ENCODE data around the gene POLA2.

Gene POLA2

DNA sequence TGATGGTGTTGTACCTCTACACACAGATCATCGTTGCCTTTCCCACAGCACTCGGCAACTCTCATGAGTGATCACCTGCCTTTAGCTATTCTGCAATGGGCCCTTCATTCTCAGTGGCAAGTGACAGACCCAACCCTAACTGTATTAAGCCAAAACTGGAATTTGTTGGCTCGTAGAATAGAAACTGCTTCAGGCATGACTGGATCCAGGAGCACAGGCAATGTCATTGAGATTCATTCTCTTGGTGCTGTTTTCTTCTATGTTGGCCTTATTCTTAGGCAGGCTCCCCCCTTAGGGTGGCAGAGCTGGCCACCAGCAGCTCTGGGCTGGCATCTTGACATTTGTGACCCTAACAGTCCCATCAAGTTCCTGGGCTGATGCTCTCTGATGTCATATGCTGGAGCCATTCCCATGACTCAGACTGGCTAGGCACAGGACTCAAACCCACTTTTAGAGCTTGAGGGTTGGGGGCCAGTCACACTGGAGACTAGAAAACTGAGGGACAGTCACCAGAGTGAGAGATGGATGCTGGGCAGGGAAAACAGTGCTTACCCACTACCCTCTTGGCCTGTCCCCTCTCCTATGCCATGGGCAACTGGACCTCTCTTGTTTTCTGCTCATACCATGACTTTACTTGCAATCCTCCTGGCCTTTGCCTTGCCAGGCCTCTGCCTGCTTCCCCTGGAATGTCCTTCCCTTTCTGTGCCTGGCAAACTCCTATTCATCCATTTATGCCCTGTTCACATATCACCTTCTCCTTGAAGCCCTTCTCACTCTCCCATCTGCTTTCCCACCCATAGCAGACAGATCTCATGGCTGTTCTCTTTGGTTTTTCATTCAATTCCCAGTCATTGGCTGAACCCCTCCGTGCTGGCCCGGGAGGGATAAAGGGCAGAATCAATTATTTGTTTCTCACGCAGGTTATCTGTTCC, 45.8 kb downstream of the POLA2 start:
- DNase-seq (ENCODE audit: low read depth, low spot score): no peak

DNA sequence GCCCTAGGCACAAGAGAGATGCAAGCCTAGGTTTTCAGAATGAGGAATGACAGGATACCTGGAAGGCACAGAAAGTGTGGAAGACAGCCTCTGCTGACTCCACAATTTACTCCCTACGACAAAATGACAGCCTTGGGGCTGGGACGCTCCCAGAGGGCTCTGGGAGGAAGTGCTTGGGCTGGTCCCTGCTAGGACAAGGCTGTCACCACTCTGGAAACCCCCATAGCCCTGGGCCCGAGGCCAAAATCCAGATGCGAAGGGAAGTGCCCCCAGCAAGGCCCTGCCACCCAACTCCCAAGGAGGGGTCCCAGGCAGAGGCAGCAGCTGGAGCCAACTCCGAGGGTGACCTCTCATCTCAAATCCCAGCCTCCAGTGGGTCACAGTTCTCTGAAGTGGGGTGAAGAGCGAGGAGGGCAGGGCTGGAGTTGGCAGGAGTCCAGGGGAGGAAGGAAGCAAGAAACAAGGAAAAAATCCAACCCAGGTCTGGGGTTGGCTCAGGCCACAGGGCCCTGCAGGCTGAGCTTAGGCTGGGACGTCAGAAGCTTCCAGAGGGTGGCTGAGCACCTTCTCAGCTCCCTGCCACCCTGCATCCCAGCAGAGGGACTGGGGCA, 46.6 kb downstream of the POLA2 start:
- DNase-seq (ENCODE audit: low read depth, low spot score): no peak

DNA sequence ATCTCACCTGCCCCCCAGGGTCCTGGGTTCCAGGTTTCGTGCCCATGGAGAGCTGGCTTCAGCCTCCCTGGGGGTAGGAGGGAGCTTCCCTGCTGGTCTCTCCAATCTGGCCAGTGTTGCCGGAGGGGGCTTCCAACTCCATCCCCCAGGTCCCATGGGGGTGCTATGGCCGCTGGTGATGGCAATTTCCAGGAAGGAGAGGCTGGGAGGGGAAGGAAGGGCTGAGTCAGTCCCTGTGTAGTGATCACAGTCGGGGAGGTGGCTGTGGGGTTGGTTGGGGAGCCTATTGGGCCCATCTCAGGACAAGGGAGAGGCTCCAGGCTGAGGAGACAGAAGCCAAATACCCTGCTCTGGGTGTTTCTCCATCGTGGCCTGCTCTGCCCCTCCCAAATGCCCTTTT, 47.2 kb downstream of the POLA2 start:
- no peak for DNase-seq (ENCODE audit: low read depth, low spot score)

DNA sequence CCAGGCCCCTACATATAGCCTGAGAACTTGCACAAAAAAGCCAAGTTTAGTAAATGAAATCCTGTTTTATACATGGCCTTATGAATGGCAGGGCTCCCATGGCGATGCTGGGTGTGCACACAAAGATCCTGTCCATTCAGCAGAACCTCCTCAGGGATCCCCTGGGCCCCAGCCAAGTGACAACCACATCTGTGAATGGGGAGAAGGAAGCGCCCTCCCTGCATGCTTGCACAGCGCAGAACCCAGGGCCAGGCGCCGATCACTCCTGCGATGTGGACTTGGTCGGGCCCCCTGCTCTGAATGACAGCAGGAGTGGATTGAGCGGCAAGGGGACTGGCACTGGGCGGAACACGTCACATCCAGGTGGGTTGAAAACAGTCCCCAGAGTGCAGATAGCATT, 48.5 kb downstream of the POLA2 start:
- no peak for DNase-seq (ENCODE audit: low read depth, low spot score)

DNA sequence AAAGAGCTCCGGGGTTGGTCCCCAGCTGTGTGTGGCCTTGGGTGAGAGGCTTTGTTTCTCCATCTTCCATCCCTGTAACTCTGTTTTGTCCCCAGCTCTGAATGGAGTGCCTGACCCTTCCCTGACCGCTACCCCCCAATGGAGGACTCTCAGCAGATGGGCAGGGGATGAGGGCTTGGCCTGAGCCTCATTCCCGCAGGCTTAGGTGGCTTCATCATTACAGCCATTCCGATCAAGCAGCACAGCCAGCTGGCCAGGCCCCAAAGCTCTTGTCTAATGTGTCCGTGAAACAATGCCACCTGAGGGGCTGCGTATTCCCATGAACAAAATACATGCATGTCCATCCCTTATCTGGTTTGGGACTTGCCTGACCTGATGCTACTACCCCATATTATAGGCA, 49.0 kb downstream of the POLA2 start:
- DNase-seq (ENCODE audit: low read depth, low spot score): no peak

DNA sequence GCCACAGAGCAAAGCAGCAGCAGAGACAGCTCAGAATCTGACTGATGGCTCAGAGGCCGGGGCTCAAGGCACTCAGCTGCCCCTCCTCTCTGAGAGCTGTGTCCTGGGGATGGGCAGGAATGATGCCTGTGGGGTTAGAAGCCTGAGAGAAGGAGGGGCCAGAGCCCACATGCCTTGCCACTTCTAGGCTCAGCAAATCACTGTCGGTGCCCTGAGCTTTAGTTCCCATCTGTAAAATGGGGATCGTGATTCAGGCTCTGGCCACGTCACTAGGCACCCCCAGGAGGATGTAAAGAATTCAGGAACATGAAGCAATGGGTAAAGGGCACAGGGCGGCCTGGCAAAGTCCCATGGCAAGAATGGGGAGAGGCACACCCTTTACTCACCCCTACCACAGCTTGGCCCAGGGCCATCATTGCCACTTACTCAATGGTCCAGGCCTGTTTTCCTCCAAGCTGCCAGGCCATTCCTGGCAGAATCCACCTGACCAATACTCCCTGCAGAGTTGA, 49.5 kb downstream of the POLA2 start:
- no peak for DNase-seq (ENCODE audit: low read depth, low spot score)

DNA sequence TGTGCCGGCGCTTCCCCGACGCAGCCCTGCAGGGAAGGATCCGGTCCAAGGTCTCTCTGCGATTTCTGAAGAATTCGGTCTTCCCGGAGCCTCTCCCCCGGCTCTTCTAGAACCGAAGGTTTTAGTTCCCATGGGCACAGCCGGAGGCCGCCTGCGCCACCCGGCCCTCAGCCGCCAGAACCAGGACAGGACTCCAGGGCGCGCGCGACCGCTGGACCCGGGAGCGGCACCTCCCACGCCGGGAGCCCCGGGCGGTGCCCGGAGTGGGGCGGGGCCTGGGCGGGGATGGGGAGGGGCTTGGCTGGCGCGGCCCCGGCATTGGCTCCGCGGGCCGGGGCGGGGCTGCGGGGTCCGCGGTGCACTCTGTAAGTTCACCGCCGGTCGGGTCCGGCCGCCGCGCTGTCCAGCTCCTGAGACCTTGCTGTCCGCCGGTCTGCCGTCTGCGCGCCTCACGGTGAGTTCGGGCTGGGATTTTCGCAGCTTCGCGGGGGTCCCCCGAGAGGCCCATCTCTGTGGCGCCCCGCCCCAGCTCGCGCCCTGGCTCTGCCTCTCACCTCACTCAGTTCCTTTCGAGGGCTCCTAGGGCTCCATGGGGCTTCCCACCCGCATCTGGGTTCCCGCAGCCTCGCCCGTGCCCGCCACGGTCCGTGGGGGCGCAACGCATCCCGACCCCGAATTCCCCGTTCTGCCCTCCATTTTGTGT, 52.9 kb downstream of the POLA2 start, which contains the start of gene CDC42EP2:
Gene CDC42EP2, plus strand, starts transcription at position 366 of the 703 bp plus-strand sequence. CDS start 6,033 bp downstream, outside the sequence.
- no peak for DNase-seq (ENCODE audit: low read depth, low spot score)

DNA sequence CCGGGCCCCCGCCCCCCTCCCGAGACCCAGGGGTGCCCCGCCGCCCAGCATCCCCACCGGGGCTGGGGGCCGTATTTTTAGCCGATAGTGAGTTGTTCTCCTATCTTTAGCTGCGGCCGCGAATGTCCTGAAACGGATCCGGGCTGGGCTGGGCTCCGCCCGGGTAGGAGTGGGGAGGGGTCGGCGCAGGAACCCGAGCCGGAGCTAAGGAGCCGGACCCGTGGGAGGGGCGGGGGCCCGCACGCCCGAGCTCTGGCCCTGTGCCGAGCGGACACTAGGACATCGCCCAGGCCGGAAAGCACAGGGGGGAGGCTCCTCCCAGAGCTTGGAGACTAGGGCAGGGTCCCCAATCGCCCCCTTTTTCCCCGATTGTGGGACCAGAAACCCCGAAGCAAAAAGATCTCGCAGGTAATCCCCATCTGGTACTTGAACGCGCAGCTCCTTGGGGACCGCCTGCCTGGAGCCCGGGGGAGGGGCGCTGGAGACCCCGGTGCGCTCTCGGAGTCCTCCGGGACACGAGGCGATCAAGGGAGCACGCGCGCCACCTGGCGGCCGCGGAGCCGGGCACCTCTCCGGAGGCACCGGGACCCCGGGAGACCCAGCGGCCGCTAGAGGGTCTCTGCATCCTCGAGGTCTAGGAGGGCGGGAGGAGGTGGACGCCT, 53.6 kb downstream of the POLA2 start:
- no peak for DNase-seq (ENCODE audit: low read depth, low spot score)

DNA sequence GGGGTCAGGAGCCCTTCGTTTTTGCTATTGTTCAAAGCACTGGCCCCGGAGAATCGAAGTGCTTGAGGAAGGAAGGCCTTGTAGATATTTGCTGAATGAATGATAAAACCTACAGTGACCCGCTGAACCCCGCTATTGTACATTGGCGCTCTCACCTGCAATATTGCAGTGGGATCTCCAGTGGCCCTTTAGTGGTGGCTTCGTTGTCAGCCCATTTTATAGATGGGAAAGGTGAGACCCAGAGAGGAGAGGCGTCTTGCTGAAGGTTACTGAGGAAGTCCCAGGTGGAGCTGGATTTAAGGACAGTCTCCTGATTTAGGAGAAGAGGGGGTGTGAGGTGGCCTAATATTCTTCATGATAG, 54.1 kb downstream of the POLA2 start:
- DNase-seq (ENCODE audit: low read depth, low spot score): no peak

DNA sequence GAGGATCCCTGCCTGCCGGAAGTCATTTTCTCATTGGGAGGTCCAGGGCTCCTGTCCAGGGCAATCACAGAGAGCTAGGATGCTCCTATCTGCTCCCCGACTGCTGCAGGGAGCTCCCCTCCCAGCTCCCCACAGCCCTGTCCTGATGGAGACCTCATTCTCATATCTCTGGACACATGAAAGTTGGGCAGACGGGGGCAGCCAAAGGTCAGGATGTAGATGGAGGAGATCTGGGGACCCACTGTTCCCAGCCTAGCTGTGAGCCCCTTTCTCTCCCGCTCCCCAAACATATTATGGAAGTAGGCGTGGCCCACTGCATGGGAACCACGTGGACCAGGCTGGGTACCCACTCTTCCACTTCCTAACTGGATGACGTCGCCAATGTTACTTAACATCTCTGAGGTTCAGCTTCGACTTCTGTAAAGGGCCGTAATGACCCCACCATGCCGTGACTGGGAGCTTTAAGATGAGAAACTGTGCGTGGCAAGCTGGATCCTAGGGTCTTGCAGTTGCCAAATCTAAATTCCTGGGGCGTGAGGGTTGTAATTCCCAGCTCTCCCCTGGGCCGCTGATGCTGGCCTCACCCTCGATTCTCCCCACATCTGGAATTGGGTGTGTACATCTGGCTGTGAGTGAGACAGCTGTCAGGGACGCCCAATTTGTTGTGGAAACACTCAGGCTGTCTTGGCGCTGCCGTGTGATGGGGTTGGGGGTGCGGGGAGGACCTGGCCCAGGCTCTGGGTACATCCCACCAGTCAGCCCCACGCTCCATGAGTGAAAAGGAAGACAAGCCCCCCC, 54.7 kb downstream of the POLA2 start:
- DNase-seq (ENCODE audit: low read depth, low spot score): no peak

DNA sequence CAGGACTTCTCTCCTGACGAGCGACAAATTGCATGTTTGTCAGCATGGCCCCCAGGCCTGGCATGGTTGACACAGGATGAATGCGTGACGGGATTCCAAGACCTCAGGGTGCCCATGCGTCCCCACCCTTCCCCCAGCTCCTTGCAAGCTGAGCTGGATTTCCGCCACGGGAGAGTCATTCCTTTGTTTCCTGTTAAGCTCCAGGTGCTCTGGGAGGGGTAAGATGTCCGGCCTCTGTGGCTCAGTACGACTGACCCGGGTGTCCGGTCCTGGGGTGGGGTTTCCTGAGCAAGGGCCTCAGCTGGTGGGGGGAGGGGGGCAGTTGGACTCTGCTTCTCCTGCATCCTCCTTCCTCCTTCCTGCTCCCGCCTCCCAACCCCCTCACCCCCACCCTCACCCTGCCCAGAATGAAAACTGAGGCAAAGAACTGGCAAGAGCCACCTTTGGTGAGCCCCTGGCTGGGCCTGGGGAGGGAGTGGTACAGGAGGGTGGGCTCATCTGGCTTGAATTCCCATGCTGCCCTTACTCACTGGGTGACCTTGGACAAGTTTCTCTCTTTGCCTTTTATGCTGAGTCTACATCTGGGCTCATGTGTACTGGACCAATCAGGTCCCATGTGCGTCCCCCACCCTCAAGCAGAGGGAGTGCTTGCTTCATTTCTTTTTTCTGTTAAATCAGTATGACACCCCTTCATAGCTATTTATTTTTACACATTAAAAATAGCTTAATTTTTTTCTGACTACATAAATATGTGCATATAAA, 55.4 kb downstream of the POLA2 start:
- DNase-seq (ENCODE audit: low read depth, low spot score): peak; percentile 67

DNA sequence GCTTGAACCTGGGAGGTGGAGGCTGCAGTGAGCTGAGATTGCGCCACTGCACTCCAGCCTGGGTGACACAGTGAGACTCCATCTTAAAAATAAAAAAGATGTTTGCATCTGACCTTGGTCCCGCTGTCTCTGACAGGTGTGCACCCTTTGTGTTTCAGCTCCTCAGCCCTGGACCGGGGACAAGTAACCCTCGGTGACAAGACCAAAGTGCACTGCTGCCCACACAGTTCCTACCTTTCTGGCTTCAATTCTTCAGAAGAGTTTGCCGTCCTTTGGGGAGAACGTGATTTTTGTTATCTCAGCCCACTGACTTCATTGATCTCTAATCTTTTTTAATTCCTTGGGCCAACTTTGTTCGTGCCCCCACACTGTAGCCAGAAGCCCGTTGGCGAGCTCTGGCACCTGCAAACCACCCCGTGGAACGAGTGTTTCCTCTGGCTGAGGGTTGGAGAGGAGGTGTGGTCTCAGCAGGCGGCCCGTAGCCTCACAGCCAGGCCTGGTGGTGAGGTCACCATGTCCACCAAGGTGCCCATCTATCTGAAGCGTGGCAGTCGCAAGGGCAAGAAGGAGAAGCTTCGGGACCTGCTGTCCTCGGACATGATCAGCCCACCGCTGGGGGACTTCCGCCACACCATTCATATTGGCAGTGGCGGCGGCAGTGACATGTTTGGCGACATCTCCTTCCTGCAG, 58.8 kb downstream of the POLA2 start:
- no peak for DNase-seq (ENCODE audit: low read depth, low spot score)

DNA sequence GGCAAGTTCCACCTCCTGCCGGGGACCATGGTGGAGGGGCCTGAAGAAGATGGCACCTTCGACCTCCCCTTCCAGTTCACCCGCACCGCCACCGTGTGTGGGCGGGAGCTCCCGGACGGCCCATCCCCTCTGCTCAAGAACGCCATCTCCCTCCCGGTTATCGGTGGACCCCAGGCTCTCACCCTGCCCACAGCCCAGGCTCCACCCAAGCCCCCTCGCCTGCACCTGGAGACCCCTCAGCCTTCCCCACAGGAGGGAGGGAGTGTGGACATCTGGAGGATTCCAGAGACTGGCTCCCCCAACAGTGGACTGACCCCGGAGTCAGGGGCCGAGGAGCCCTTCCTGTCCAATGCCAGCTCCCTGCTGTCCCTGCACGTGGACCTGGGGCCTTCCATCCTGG, 59.3 kb downstream of the POLA2 start:
- no peak for DNase-seq (ENCODE audit: low read depth, low spot score)

DNA sequence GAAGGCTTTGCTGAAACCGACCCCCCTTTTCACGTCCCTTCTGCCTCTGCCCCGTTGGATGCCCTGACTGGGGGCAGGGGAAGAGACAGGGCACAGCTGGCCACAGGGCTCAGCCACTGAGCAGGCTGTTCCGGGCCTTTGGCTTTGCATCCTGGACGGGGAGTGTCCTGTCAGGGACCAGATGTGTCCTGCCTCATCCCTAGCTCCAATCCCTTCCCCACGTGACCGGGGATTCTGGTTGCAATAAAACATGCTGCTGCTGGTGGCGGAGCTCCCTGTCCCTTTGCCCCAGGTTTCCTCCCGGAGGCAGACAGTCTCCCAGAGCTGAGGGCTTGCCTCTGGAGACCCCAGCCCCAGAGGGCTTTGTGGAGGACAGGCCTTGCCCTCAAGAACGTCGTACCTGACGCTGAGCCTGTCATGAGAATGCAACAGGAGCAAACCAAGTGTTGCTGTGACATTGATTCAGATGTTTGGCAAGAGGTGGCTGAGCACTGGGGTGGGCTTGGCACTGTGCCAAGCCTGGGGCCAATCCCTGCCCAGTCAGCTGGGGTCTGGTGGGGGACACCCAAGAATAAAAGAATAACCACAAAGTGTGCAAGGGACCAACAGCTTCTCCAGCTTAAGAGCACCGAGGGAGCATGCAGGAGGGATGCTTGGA, 60.2 kb downstream of the POLA2 start:
- no peak for DNase-seq (ENCODE audit: low read depth, low spot score)

DNA sequence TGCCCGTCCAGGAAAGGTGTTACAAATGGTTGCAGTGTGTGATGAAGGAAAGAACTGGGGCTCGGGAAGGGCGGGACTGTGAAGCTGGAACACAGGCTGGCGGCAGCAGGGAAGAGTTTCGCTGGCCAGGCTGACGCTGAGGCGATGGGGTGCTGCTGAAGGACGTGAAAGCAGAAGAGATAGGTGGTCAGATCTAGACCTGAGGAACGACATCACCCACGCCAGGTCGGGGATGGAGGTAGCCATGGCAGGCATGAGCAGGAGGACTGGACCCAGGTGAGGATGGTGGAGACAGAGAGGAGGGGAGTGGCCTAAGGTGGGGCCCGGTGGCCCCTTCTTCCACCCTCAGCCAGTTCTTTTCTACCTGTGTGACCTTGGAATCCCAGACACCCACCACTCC, 62.1 kb downstream of the POLA2 start:
- no peak for DNase-seq (ENCODE audit: low read depth, low spot score)

DNA sequence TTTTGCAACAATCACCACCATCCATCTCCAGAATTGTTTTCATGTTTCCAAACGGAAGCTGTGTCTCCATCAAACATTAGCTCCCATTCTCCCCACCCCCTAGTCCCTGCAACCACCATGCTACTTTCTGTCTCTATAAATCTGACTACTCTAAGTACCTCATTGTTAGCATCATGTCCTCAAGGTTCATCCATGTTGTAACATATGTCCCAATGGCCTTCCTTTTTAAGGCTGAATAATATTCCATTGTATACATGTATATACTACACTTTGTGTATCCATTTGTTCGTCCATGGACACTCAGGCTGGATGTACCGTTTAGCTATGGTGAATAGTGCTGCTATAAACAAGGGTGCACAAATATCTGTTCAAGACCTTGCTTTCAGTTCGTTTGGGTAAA, 63.7 kb downstream of the POLA2 start:
- DNase-seq (ENCODE audit: low read depth, low spot score): no peak

DNA sequence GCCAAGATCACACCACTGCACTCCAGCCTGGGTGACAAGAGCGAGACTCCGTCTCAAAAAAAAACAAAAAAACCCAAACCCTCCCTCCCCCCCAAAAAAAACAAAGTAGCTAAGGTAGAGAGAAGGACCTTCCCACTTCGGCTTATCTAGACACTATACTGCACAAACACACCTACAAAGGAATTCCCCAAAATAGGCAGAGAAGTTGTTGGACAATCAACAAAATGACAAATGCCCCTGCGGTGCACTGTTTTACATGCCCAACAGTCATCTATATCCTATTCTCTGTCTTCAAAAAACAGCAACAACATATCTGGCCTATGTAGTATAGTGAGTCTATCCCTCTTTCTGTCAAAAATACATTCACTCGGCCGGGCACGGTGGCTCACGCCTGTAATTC, 65.3 kb downstream of the POLA2 start:
- no peak for DNase-seq (ENCODE audit: low read depth, low spot score)

DNA sequence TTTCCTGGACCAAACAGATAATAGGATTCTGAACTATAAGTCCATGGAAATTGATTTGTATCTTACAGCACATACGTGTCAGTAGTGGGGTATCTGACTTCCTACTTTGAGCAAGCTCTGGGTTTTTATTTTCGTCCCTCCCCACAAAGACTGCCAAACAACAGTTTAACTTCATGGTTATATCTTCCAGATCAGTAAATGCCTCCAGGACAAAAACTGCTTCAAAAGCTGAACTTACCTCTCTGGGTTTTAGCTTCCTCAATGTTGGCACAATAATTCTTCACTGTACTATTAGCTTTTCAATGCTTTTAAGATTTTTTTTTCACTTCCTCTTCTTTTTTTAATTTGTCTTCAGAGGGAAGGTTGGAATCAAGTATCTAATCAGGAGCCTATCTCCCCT, 67.7 kb downstream of the POLA2 start:
- DNase-seq (ENCODE audit: low read depth, low spot score): no peak

DNA sequence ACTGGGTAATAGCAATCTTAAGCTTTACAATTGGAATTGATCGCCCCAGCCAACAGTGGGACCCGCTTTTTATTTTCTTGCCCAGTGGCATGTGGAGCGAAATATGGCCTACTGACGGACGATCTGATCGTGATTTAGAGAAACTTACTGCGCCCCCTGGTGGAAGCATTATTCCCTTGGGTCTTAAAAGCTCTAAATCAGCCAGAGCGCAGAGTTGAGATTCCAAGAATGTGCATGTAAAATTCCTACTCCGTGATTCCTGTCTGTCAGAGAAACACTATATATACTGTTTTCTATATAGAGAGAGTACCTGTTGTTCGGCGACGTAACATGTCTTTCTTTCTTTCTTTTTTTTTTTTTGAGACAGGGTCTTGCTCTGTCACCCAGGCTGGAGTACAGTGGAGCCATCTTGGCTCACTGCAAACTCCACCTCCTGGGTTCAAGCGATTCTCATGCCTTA, 68.2 kb downstream of the POLA2 start:
- peak; percentile 78 for DNase-seq (ENCODE audit: low read depth, low spot score)
